Stimulated activated CD8-positive, alpha-beta memory T cell treated with anti-CD3 and anti-CD28 coated beads, Interleukin-4, amount 100 ng/mL, for 1 hour (primary cell): ENCODE measurements around the gene SBNO2.

Source experiments
- DNase-seq, 2 donors: peaks; one replicate each; pipeline ENCODE4 v3.0.0-alpha.2; 2020; ENCODE audit warnings: low read depth in 2 of 2, low spot score in 1 of 2

SBNO2 gene

DNA sequence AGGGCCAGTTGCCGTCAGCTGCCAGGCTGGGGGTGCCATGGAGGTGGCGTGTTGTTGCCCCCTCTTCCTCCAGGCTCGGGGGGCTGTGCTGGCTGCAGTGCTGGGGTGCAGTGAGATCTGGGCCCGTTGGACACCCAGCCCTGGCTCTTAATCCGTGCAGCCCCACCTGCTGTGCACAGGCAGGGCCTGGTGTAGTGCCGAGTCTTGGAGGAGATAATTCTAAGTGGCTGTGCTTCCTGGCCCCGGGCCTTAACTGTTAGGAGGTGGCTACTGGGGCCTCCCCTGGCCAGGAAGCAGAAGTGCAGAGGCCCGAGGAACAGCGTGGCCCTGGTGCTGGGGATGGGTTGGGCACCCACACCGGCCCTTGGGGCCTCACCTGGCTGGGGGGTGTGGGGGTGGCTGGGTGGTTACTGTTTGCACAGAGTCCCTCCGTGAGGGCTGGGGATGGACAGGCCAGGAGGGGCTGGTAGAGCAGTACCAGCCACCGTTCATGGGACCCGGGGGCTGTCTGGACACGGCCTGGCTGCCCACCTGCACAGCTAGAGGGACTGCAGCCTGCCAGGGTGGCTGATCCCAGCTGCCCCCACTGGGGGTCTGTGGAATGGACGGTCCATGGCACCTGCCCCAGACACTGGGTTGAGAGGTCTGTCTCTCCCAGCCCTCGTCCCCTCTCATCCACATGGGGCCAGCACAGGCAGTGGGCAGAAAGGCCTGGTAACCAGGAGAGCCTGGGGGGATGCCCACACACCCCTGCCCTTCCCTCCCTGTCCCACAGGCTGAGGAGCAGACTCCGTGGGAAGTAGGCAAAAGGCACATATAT, 67.0 kb downstream of the SBNO2 start:
- DNase-seq, result no peak

DNA sequence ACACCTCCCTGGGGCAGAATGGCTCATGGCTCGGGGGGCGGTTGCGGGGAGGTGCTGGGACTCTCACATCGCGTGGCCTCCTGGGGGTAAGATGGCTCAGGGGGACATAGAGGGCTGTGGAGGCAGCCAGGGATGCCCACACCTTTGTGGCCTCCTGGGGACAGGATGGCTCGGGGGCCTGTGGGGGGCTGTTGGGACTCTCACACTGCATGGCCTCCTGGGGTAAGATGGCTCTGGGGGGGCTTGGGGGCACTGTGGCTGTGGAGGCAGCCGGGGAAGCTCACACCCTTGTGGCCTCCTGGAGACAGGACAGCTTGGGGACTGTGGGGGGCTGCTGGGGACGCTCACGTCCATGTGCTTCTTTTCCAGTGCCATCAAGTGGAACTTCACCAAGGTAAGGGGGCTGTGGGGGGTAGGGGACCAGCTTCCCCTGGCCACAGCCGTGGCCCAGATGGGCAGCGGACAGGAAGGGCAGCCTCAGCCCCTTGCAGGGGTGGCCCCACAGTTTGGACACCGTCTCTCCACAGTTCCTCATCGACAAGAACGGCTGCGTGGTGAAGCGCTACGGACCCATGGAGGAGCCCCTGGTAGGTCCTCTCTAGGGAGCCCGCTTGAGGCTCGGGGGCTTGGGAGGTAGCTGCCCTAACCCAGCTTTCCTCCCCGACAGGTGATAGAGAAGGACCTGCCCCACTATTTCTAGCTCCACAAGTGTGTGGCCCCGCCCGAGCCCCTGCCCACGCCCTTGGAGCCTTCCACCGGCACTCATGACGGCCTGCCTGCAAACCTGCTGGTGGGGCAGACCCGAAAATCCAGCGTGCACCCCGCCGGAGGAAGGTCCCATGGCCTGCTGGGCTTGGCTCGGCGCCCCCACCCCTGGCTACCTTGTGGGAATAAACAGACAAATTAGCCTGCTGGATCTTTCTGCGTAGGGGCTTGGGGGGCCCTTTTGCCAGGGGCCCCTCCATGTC, 67.9 kb downstream of the SBNO2 start:
- DNase-seq, result no peak

DNA sequence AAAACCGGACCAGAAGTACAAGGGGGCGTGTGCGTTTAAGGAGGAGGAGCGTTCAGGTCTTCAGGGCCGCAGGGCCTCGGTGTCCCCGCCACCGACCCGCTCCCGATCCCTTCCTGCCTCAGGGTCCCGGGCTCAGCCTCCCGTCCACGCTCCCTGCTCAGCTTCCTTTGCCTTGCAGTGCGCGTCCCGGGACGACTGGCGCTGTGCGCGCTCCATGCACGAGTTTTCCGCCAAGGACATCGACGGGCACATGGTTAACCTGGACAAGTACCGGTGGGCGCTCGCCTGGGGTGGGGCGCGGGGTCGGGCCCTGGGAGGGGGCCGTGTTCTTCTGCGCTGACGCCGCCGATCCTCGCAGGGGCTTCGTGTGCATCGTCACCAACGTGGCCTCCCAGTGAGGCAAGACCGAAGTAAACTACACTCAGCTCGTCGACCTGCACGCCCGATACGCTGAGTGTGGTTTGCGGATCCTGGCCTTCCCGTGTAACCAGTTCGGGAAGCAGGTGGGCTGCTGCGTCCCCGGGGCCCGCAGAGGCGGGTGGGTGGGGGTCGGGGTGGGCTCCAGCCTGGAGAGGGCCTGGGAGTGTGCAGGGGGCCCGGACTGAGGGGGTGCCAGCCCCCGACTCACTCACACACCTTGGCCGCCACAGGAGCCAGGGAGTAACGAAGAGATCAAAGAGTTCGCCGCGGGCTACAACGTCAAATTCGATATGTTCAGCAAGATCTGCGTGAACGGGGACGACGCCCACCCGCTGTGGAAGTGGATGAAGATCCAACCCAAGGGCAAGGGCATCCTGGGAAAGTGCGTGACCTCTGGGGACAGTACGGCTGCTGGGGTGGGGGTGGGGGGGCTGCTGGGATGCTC, 68.8 kb downstream of the SBNO2 start:
- no peak for DNase-seq

DNA sequence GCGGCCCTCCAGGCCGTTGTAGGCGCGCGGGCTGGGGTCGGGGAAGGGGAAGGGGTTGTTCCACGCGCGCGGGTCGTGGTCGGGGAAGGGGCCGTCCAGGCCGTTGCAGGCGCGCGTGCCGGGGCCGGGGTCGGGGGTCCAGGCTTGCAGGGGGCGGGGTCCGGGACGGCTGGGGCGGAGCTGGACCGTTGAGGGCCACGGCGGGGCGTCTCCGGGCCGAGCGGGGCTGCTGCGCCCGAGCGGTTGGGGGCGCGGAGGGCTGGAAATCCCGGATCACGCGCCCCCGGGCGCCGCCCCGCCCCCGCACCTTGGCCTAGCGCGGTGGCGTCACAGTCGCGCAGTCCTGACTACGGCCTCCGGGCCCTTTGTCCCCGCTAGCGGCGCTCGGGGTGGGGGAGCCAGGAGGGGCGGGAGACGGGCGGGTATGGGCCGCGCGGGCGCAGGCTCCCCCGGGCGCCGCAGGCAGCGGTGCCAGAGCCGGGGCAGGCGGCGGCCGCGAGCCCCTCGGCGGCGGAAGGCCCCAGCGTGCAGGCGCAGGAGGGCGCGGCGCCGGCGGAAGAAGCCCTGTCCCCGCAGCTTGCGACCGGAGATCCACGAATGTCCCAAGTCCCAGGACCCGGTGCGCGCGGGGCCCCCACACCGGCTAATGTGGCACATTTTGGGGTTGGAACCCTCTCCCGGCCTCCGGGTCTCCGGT, 69.6 kb downstream of the SBNO2 start:
- DNase-seq, result peak in 1 of 2 donors; percentile 47

DNA sequence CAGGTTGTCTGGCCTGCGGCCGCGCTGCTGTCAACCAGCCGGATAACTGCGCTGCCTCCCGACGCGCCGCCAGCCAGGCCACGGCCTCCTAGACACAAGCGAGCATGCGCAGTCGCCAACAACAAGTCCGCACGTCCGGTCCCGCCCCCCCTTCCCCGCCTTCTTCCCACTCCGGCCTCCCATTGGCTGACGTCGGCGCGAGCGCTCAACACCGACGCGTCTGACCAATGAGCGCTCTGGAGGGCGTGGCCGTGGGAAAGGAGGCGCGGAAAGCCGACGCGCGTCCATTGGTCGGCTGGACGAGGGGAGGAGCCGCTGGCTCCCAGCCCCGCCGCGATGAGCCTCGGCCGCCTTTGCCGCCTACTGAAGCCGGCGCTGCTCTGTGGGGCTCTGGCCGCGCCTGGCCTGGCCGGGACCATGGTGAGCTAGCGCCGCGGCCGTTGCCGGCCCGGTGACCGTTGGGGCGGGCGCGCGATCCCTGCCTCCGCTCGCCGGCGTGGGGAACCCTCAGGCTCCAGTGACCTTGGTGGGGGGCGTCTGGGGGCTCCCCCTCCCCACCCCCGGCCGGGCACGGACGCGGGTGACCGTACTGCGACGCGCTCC, 70.3 kb downstream of the SBNO2 start, which contains the start of gene GPX4:
TSS of gene GPX4 (plus strand) at position 287 of the 603 bp plus-strand sequence. CDS start at position 337, 50 bp downstream.
- peak; percentile 97 to 98 for DNase-seq

DNA sequence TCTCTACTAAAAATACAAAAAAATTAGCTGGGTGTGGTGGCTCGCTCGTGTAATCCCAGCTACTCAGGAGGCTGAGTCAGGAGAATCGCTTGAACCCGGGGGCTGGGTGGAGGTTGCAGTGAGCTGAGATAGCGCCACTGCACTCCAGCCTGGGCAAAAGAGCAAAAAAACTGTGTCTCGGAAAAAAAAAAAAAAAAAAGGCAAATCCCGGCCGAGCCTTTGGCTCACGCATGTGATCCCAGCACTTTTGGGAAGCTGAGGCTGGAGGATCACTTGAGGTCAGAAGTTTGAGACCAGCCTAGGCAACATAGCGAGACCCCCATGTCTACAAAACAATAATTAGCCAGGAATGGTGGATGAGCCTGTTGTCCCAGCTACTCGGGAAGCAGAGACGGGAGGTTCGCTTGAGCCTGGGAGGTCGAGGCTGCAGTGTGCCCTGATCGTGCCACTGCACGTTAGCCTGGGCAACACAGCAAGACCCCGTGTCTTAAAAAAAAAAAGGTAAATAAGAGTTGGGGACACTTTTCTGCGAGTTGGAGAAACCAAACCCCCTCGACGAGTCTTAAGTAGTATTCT, 70.8 kb downstream of the SBNO2 start:
- no peak for DNase-seq

DNA sequence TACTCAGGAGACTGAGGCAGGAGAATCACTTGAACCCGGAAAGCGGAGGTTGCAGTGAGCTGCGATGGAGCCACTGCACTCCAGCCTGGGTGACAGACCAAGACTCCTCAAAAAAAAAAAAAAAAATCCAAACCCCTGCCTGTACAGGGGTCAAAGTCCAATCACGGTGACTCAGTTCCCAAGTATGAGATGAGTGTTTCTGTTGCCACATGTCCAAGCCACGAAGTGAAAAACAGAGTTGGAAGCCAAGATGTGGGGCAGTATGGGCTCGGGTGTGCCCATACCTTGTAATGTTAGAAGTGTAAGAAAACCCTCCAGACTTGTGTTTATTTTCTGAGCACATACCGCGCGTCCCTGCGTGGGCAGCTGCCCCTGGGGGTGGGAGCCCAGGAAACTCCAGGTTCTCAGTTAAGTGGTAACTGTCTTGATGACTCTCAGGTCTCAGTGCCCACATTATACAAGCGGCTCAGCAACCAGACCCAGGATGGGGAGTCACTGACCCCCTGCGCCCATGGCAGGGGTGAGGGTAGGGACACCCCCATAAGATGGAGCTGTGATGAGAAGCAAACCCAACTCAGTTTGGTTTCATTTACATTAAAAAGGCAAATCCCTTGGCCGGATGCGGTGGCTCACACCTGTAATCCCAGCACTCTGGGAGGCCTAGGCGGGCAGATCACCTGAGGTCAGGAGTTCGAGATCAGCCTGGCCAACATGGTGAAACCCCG, 71.5 kb downstream of the SBNO2 start:
- no peak for DNase-seq

DNA sequence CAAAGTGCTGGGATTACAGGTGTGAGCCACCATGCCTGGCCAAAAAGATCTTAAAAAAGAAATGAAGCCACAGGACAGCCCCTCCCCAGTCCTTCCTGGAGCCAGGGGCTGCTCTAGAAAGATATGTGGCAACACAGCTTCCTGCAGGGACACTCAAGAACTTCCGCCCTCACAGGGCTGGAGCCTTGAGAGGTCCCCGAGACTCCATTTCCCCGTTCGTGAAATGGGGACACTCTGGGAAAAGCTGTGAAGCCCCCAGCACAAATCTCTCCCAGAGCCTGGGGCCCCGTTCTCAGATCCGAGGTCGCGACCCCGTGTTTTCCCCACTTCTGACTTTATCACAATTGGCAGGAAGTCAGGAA, 72.8 kb downstream of the SBNO2 start:
- DNase-seq, result no peak

DNA sequence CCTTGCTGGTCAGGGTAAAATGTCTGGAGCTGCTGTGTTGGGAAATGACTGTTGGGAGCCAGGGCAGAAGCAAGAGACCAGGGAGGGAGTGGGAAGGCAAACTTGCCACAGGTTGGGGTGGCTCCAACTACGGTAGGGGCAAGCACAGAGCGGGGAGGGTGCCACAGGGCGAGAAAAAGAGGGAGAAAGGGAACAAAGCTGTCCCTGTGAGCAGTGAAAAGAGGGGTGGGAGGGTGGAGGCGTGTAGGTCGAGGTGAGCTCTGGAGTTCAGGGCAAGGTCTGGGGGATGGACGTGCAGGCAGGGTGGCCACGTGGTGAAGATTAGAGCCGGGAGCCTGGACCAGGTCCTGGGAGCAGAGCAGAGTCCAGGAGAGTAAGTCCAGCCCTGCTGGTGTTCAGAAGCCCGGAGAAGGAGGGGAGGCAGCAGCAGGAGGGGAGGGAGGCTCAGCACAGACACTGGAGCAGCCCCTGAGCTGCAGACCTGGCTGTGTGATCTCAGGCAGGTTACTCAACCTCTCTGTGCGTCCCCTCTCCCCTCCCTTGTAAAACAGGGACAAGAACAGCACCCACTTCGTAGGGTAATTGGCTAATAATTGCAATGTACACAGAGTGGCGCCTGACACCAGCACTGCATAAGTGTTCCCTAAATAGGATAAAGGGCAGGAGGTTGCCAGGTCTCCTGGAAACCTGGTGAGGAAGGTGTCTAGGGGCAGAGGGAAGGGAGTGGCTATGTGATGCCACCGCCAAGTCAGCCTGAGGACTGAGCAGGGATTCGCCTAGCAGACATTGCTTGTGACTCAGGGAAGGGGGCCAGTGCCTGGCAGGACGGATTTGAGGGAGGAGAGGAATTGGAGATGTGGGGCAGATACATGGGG, 75.7 kb downstream of the SBNO2 start:
- no peak for DNase-seq

DNA sequence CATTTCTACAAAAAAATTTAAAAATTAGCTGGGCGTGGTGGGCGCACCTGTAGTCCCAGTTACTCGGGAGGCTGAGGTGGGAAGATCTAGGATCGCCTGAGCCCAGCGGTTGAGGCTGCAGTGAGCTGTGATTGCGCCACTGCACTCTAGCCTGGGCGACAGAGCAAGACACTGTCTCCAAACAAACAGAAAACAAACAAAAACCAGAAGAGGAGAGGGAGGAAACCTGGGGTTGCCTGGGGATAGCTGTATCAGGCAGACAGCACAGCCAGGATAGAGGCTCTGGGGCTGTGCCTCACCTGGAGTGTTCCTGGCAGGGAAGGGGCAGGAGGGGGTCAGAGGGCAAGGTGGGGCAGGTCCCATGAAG, 76.3 kb downstream of the SBNO2 start:
- no peak for DNase-seq

DNA sequence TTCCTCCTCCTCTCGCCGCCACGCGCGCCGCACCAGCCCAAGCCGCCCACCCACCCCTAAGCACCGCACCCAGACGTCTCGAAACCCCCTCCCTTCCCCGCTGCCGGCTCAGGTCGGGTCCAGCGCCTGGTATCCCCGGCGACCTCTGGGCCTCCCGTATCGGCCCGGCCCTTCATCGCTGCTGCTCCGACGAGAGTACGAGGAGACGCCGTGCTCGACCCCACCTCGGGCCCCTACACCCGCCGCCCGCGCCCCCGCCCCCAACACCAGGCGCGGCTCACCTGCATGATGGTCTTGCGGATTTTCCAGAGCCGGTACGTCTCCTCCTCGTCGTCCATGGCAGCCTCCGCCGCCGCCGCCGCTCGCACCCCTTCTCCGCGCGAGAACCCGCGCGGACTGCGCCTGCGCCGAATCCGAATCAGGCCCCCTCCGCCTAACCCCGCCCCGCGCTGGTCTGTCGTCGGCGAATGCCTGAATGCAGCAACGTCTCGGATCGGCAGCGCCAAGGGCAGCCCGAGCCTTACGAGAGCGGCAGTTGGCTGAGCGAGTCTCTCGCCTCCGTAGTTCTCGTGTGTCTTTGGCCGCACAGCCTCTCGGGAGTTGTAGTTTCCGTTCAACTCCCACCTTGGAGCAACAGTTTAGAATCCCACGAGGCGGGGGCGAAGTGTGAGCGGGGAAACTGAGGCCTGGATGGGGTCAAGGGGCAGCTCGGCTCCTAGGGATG, 78.9 kb downstream of the SBNO2 start, which contains the start of gene POLR2E:
TSS of gene POLR2E (minus strand) at position 398 of the 724 bp plus-strand sequence. CDS start at position 338, 60 bp downstream.
- peak; percentile 96 to 98 for DNase-seq

DNA sequence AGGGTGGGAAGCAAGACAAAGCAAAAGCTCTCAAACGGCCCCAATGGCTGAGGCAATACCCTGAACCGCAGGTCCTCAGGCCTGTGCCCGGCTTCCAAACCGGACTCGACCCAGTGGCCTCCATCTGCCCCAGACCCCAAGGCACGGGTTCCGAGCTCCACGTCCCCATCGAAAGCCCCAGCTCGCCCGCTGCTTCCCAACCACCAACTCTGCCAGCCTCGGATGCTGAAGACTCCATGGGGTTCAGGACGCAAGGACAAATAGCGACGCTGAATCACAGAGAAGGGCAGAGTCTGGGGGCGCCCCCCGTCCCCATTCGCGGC, 79.5 kb downstream of the SBNO2 start:
- DNase-seq, result no peak

DNA sequence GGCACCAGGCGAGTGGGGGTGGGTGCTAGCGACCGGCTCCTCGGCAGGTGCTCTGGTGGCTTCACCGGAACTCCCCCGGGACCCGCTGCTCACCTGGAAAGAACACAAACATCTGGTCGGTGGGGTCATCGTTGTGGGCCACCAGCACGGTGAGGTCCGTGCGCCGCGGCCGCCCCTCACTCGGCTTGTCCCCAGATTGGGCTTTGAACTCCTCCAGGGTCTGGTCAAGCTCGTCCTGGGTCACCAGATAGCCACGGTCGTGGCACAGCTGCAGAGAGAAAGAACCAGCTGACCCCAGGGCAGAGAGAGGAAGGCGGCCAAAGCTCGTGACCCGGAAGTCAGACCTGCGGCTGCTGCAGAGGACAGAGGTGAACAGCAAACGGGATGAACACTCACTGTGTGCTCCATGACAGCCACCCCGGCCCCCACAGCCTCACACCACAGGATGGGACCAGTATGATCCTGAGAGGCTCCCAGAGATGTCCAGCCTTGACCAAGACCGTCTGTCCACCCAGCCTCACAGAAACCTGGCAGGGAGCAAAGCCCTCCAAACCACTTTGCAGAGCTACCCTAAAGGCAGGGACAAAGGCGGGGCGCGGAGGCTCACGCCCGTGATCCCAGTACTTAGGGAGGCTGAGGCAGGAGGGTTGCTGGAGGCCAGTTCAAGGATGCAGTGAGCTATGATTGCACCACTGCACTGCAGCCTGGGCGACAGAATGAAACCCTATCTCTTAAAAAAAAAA, 80.1 kb downstream of the SBNO2 start:
- DNase-seq, result no peak

DNA sequence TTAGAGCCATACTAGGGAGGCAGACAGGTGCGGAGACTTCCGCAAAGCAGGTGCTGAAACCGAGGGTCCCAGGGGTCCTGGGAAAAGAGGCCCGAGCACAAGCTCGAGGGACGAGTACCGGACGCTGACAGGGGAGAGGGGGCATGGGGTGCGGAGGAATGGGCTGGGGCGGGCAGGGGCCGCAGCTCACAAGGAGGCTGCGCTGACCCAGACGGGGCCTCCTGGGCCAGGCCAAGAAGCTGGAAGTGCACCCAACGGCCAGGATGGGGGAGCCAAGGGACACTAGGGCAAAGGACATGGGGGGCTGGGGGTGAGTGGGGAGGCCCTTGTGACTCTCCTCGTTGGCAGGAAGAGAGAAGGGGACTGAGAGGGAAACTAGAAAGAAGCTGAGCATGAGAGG, 80.7 kb downstream of the SBNO2 start:
- no peak for DNase-seq

DNA sequence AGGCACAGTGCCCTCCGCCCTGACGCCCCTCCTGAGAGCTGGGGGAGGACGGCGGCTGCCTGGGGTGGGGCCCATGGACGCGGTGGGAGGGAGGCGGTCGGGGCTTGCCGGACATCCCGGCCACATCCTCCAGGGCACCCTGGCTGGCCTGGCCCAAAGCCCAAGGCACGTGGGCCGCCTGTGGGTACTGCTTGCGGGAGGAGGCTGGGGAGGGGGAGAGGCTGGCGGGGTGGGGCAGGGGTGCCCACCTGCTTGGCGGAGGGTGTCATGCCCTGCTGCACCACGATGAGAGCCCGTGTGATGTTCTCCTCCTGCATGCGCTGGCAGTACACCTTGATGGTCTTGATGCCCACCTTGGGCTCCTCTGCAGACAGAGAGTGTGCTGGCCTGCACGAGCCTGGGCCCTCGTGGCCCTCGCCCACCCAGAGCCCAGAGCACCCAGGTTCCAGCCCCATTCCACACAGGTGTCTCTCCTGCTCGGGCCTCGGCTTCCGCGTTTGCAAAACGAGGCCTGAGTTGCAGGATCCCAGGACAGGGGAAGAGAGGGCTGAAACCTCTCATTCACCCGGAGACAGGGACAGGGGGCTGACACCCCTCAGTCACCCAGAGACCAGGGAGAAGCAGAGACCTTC, 82.4 kb downstream of the SBNO2 start:
- no peak for DNase-seq
